PC-3 (cell line): ENCODE data around the gene RNU1-2. TPM values are rescaled to one million over a fixed set of nuclear protein-coding genes. Genes with fewer than 3 reads are reported as not detected.

Experiments
- ATAC-seq: fragments of 200-7000 bp; cut with Tn5 transposase; 2 replicates; pipeline ENCODE4 v1.9.1; 2020; ENCODE audit warnings: mild to moderate bottlenecking, moderate library complexity
- BruUV-seq: library from RNA; stranded (reverse); fragments of 400-500 nt; replicated peaks from 2 replicates; lab custom pipeline; 2021; lab: Mats Ljungman, UMichigan
- CTCF ChIA-PET: fragments of 300-600 bp; sonication (Branson Sonifier 250); formaldehyde crosslinking; loops from one replicate; lab custom pipeline; 2022; ENCODE audit warnings: antibody characterized with exemption; lab: Charles Lee
- POLR2A ChIA-PET: fragments of 300-600 bp; sonication (Branson Sonifier 250); formaldehyde crosslinking; loops from one replicate; lab custom pipeline; 2022; ENCODE audit warnings: antibody characterized with exemption; ENCODE audit not compliant: unreplicated experiment; lab: Charles Lee
- DNase-seq: peaks from one replicate; pipeline ENCODE4 v3.0.0-alpha.2; 2015
- H2AFZ ChIP-seq: fragments of 300-600 bp; sonication (generic); 2 replicates; pipeline ENCODE4 v1.6.0; 2016; ENCODE audit warnings: antibody characterized with exemption, low read length
- H3F3A ChIP-seq: fragments of 300-600 bp; sonication (generic); one replicate; pipeline ENCODE4 v1.6.0; 2017; ENCODE audit warnings: antibody characterized with exemption, low read length, control low read depth, mild to moderate bottlenecking; ENCODE audit not compliant: unreplicated experiment
- H3K27ac ChIP-seq: fragments of 300-600 bp; sonication (generic); 2 replicates; pipeline ENCODE4 v1.5.1; 2016; ENCODE audit warnings: mild to moderate bottlenecking, low read length
- H3K27me3 ChIP-seq: fragments of 300-600 bp; sonication (generic); 2 replicates; pipeline ENCODE4 v1.6.1; 2016; ENCODE audit warnings: low read length, mixed read lengths
- H3K36me3 ChIP-seq: fragments of 300-600 bp; sonication (generic); 2 replicates; pipeline ENCODE4 v1.6.1; 2016; ENCODE audit warnings: low read depth, mixed run types, low read length, mixed read lengths
- H3K4me1 ChIP-seq: fragments of 300-600 bp; sonication (generic); 2 replicates; pipeline ENCODE4 v1.5.1; 2016; ENCODE audit warnings: low read length; ENCODE audit not compliant: insufficient read depth
- H3K4me2 ChIP-seq: fragments of 300-600 bp; sonication (generic); 2 replicates; pipeline ENCODE4 v1.6.0; 2016; ENCODE audit warnings: low read length
- H3K4me3 ChIP-seq: fragments of 300-600 bp; sonication (generic); 2 replicates; pipeline ENCODE4 v1.5.1; 2016; ENCODE audit warnings: mild to moderate bottlenecking, low read length, mixed read lengths
- H3K79me2 ChIP-seq: fragments of 300-600 bp; sonication (generic); 2 replicates; pipeline ENCODE4 v1.6.1; 2017; ENCODE audit warnings: low read length, mixed read lengths
- H3K9ac ChIP-seq: fragments of 300-600 bp; sonication (generic); 2 replicates; pipeline ENCODE4 v1.6.0; 2016; ENCODE audit warnings: mild to moderate bottlenecking, low read length
- H3K9me2 ChIP-seq: fragments of 300-600 bp; sonication (generic); replicated peaks from 2 replicates; pipeline ENCODE4 v1.6.1; 2016; ENCODE audit warnings: mixed run types, low read length, mixed read lengths
- H3K9me3 ChIP-seq: fragments of 300-600 bp; sonication (generic); 2 replicates; pipeline ENCODE4 v1.6.1; 2016; ENCODE audit warnings: low read length, mixed read lengths
- H4K20me1 ChIP-seq: fragments of 300-600 bp; sonication (generic); 2 replicates; pipeline ENCODE4 v1.6.1; 2016; ENCODE audit warnings: low read length, mixed read lengths
- EZH2 ChIP-seq: fragments of 300-600 bp; sonication (generic); IDR thresholded peaks from one replicate; pipeline ENCODE4 v1.6.1; 2017; ENCODE audit warnings: antibody characterized with exemption, mild to moderate bottlenecking, low read length; ENCODE audit not compliant: unreplicated experiment
- EZH2phosphoT487 ChIP-seq: fragments of 300-600 bp; sonication (generic); IDR thresholded peaks from 2 replicates; pipeline ENCODE4 v1.6.1; 2018; ENCODE audit warnings: mild to moderate bottlenecking, antibody characterized with exemption, low read length, borderline replicate concordance
- intact Hi-C: fragments of 100-400 bp; cut with micrococcal nuclease; formaldehyde crosslinking; loops from 2 replicates; pipeline ENCODE4 v1.9.0; 2023
- total RNA-seq: library from RNA; depleted of rRNA; stranded (reverse); fragments of >200 nt; gene quantifications from 2 replicates; pipeline ENCODE4 v1.2.3, GENCODE V29; 2014
- TF ChIP-seq, protein P1 (sequence below): fragments of 300-600 bp; sonication (generic); conservative IDR thresholded peaks from 2 replicates; pipeline ENCODE4 v1.5.1; 2017; ENCODE audit warnings: antibody characterized with exemption, low read depth, mild to moderate bottlenecking, low read length

Gene RNU1-2
- total RNA-seq, 1 experiment from 2014 or later: under 0.01 TPM

GRCh38 chr1:16920951-16921350 is 25.2 kb downstream of the RNU1-2 start:
- H3K79me2 ChIP-seq: no peaks in the 10 kb centered on the region
- TF ChIP-seq, protein P1, sequence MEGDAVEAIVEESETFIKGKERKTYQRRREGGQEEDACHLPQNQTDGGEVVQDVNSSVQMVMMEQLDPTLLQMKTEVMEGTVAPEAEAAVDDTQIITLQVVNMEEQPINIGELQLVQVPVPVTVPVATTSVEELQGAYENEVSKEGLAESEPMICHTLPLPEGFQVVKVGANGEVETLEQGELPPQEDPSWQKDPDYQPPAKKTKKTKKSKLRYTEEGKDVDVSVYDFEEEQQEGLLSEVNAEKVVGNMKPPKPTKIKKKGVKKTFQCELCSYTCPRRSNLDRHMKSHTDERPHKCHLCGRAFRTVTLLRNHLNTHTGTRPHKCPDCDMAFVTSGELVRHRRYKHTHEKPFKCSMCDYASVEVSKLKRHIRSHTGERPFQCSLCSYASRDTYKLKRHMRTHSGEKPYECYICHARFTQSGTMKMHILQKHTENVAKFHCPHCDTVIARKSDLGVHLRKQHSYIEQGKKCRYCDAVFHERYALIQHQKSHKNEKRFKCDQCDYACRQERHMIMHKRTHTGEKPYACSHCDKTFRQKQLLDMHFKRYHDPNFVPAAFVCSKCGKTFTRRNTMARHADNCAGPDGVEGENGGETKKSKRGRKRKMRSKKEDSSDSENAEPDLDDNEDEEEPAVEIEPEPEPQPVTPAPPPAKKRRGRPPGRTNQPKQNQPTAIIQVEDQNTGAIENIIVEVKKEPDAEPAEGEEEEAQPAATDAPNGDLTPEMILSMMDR: no peak
- TF ChIP-seq EZH2: no peak
- TF ChIP-seq EZH2phosphoT487: no peak
- H4K20me1 ChIP-seq: no peaks in the 10 kb centered on the region
- no peak overlapping the region for H3K9ac ChIP-seq
- H3K36me3 ChIP-seq: no peaks in the 10 kb centered on the region
- ATAC-seq: no peak
- intact Hi-C loops: no loop called here
- no TSS peak for BruUV-seq
- no peaks in the 10 kb centered on the region for H3K27me3 ChIP-seq
- H3F3A ChIP-seq: no peaks in the 10 kb centered on the region
- no peaks in the 10 kb centered on the region for H3K4me1 ChIP-seq
- ChIA-PET POLR2A (no interaction called here), CTCF (no interaction called here)
- H3K9me2 ChIP-seq: no peaks in the 10 kb centered on the region
- DNase-seq: no peak
- no peak overlapping the region for H3K27ac ChIP-seq
- H3K4me3 ChIP-seq: no peak overlapping the region
- H3K9me3 ChIP-seq: no peaks in the 10 kb centered on the region
- H2AFZ ChIP-seq: no peak overlapping the region
- no peak overlapping the region for H3K4me2 ChIP-seq

DNA sequence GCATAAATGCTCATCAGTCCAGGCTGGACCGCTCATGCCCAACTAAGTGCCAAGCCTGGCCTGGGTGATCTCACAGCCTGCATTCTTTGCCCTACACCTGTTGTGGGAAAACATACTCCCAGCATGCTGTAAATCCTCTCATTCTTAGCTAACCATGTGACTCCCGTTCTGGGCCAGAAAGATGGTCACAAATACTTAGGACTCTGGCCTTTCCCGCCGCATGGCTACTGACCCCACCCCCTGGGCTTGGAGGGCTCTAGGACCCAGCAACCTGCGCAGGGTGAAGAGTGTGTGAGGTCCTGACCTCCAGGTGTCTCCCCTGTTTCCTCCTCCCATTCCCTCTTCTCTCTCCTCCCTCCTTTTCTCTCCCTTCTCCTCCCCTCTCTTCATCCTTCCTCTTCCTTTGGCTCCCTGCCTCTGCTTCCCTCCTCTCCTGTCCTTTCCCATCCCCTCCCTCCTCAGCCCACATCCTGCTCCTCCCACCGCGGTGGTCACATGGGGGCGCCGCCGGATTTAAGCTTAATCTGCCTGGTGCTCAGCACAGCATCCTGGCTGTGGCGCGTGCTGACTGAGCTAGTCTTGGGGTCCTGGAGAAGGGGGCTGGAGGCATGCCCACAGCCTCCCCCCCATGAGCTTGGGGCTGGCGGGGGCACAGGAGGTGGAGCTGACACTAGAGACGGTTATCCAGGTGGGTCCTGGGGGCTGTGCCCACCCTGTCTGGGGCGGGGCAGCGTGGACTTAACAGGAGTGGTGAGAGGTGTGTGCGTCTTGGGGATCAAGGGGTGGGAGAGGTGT is 25.8 kb downstream of the RNU1-2 start, which contains the start of gene CROCC:
Gene CROCC (plus strand): TSS at position 541 of the 795 bp plus-strand sequence. CDS start 88 bp downstream, at position 629.
- POLR2A ChIA-PET: no interaction called here
- no peaks in the 10 kb centered on the region for H3F3A ChIP-seq
- H3K79me2 ChIP-seq: no peaks in the 10 kb centered on the region
- H3K4me3 ChIP-seq: no peak within 1 kb of the TSS
- no peak within 1 kb of the TSS for H3K27ac ChIP-seq
- H3K9ac ChIP-seq: no peak within 1 kb of the TSS
- H4K20me1 ChIP-seq: no peaks in the 10 kb centered on the region
- CTCF ChIA-PET: no interaction called here
- intact Hi-C loops: no loop called here
- no peaks in the 10 kb centered on the region for H3K27me3 ChIP-seq
- no peaks in the 10 kb centered on the region for H3K9me3 ChIP-seq
- BruUV-seq: no TSS peak
- TF ChIP-seq EZH2: no peak
- TF ChIP-seq, protein P1: no peak
- no peak for TF ChIP-seq EZH2phosphoT487
- no peaks in the 10 kb centered on the region for H3K36me3 ChIP-seq
- DNase-seq (no peak), ATAC-seq (no peak)
- H3K4me1 ChIP-seq: no peaks in the 10 kb centered on the region
- no peak within 1 kb of the TSS for H2AFZ ChIP-seq
- no peak within 1 kb of the TSS for H3K4me2 ChIP-seq
- H3K9me2 ChIP-seq: no peaks in the 10 kb centered on the region

DNA sequence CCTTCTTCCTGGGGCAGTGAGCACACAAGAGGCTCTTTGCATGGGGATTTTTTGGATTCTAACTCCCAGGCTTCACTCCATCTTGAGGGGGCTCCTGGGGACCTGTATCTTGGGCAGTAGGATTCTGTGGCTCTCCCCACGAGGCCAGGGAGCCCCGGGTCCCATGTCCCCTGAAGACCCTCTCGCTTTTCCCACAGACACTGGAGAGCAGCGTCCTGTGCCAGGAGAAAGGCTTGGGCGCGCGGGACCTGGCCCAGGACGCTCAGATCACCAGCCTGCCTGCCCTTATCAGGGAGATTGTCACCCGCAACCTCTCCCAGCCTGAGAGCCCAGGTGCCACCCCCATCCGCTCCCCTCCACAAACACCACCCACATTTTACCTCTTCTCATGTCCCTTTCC is 26.7 kb downstream of the RNU1-2 start:
- intact Hi-C loops: no loop called here
- H3K4me3 ChIP-seq: no peak overlapping the region
- no peaks in the 10 kb centered on the region for H3K36me3 ChIP-seq
- no peaks in the 10 kb centered on the region for H3F3A ChIP-seq
- no peaks in the 10 kb centered on the region for H3K27me3 ChIP-seq
- TF ChIP-seq, protein P1: no peak
- TF ChIP-seq EZH2phosphoT487 (no peak), EZH2 (no peak)
- ChIA-PET POLR2A (no interaction called here), CTCF (no interaction called here)
- no peak overlapping the region for H2AFZ ChIP-seq
- no peak overlapping the region for H3K9ac ChIP-seq
- H3K79me2 ChIP-seq: no peaks in the 10 kb centered on the region
- BruUV-seq: no TSS peak
- no peaks in the 10 kb centered on the region for H3K4me1 ChIP-seq
- no peak overlapping the region for H3K27ac ChIP-seq
- DNase-seq: no peak
- H3K9me3 ChIP-seq: no peaks in the 10 kb centered on the region
- H4K20me1 ChIP-seq: no peaks in the 10 kb centered on the region
- no peak overlapping the region for H3K4me2 ChIP-seq
- no peaks in the 10 kb centered on the region for H3K9me2 ChIP-seq
- no peak for ATAC-seq
